Epithelial cell of proximal tubule (primary cell): ENCODE data around the gene MOB3B. TPM values are rescaled to one million over a fixed set of nuclear protein-coding genes. Genes with fewer than 3 reads are reported as not detected.

Source experiments
- DNase-seq: peaks from one replicate; pipeline ENCODE4 v3.0.0-alpha.2; 2011; ENCODE audit warnings: low read depth
- H3K4me3 ChIP-seq: 2 replicates; pipeline ENCODE4 v1.5.1; 2011; ENCODE audit warnings: low read depth, mild to moderate bottlenecking, low read length
- total RNA-seq: library from RNA; depleted of rRNA; stranded (reverse); fragments of >200 nt; gene quantifications from 2 replicates; pipeline ENCODE4 v1.2.3, GENCODE V29; 2015
- TF ChIP-seq, protein P1 (sequence below): conservative IDR thresholded peaks from 2 replicates; pipeline ENCODE4 v1.5.1; 2012; ENCODE audit warnings: low read depth, mild to moderate bottlenecking, low read length

The MOB3B gene
- total RNA-seq, 1 donor from 2014 or later, result 2.9 TPM

DNA sequence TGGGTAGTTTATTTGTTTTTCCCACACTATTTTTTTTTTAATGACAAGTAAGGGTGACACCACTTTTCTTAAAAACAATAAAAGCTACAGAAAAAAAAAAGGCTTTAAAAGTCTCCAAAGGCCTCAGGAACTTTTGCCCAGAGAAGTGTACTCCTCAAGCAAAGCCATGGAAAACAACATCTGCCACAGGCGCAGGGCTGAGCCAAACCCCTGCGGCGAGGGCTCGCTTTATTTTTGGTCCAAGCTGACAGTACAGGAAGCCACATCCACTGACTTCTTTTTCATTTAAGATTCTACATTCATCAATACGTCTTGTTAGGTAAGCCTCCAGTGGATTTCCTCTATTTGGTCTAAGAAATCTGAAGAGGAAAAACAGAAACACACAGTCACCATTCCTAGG is 57.4 kb downstream of the MOB3B start:
- TF ChIP-seq, protein P1, sequence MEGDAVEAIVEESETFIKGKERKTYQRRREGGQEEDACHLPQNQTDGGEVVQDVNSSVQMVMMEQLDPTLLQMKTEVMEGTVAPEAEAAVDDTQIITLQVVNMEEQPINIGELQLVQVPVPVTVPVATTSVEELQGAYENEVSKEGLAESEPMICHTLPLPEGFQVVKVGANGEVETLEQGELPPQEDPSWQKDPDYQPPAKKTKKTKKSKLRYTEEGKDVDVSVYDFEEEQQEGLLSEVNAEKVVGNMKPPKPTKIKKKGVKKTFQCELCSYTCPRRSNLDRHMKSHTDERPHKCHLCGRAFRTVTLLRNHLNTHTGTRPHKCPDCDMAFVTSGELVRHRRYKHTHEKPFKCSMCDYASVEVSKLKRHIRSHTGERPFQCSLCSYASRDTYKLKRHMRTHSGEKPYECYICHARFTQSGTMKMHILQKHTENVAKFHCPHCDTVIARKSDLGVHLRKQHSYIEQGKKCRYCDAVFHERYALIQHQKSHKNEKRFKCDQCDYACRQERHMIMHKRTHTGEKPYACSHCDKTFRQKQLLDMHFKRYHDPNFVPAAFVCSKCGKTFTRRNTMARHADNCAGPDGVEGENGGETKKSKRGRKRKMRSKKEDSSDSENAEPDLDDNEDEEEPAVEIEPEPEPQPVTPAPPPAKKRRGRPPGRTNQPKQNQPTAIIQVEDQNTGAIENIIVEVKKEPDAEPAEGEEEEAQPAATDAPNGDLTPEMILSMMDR, result no peak
- no peak overlapping the region for H3K4me3 ChIP-seq
- DNase-seq, result no peak

DNA sequence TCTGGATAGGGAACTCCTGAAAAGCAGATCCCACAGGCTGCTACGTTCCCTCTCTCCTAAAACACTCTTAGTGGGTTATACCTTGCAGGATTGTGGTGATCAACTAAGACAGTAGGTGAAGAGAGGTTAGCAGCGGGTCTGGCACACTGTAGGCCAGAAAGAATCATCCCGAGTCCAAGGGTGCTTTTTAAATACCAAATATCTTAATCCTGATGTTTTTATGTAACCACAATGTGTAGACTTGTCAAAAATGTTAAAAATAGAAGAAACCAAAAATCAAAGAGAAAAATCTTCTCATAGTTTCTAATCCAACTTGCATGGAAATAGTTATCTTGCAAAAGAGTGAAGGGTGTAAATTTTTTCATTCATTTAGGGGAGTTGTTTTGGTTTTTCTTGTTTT is 57.8 kb downstream of the MOB3B start:
- DNase-seq, result no peak
- TF ChIP-seq, protein P1, result no peak
- no peak overlapping the region for H3K4me3 ChIP-seq

DNA sequence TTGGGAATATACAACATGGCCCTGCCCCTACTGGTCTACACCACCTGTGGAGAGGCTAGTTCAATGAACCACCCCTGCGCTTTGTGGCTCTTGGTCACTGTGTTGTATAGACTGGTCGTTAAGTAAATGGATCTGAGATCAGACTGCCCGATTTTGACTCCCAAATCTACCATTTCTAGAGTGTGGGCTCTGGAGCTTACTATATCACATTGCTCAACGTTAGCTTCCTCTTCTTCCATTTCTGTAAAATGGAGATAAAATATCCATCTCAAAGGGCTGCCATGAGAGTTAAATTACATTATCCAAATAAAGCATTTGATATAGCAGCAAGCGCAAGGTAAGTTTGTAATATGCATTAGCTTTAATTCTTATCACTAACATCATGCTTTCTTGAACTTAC is 58.2 kb downstream of the MOB3B start:
- H3K4me3 ChIP-seq, result no peak overlapping the region
- no peak for DNase-seq
- TF ChIP-seq, protein P1, result no peak

DNA sequence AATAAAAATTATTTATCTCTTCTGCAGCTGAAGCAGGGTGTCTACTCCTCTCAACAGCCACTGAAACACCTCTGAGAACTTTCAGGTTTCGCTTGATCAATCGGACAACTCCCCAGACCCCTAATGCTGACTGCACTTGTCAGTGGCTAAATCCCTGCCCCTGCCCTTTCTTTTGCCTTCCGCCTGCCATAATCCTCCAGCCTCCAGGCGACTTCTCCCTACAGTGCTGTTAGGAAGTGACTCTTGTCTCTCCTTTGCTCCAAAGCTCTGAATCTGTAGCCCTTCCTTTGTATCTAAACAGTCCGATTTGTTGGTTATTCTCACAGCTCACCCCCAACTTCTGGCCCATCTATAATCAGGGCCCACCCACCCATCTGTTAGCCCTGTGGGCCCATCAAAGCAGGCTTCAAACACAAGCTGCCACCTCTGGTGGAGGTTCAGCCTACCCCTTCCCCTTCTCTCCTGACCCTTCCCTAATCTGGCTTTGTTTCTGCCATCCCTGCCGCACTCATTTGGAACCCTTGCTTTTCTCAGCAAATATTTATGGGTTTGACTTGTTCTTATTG is 59.2 kb downstream of the MOB3B start:
- TF ChIP-seq, protein P1, result no peak
- DNase-seq, result no peak
- H3K4me3 ChIP-seq, result no peak overlapping the region

DNA sequence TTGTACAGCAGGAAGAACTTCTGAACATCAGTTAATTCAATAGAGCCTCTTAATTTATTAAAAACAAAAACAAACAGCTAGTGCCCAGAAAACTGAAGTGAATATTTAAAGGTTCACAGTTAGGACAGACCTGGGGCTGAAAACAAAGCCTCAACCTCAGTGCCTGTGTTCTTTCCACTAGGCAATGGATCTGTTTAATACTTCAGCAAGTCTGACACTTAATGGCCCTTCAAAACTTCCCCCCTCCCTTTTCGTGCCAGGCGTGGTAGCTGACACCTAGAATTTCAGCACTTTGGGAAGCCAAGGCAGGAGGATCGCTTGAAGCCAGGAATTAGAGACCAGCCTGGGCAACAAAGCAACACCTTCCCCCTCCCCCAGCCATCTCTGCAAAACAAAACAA is 60.1 kb downstream of the MOB3B start:
- H3K4me3 ChIP-seq, result no peak overlapping the region
- DNase-seq, result no peak
- TF ChIP-seq, protein P1, result no peak

DNA sequence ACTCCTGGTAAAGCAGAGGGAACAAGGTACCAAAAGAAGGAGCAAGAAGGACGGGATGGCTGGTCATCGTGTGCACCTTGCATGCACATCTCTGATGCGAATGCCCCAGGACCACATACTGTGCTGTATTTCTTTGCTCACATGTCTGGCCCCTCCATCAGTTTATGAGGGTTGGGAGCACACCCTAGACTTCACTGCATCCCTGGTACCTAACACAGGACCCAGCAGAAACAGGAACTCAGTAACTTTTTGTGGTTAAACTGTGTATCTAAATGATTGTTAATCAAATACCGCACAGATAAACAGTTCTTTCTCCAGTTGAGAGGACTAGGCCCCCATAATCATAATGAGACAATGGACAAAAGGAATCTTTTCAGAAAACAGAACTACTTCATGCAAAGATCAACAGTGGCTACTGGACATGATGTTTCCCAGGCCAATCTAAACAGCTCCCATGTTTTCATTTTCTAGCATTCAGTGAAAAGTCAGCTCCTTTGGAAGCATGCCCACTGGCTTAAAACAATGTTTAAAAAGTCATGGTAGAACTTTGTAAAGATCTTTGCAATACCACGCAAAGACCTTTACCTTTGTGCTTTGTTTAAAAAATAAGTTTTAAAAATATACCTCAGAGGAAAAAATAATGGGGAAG is 61.0 kb downstream of the MOB3B start:
- no peak for DNase-seq
- TF ChIP-seq, protein P1, result no peak
- no peak overlapping the region for H3K4me3 ChIP-seq

DNA sequence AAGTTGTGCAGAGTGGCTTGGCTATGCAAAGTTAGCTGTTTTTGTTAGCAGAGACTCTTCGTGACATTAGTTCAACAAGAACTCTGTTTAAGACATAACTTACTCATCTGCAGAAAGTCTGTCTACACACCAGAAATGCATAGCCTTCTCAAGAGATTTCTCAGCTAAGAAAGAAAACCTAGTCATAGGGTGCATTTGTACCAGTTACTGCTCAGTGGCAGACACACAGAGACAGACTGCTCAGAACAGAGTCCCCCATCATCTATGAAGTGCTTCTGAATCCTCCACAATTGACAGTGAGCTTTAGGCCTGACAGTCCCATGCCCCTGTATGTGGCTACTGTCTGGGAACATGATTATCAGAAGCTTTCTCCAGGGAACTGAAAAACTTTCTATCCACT is 61.6 kb downstream of the MOB3B start:
- no peak for DNase-seq
- TF ChIP-seq, protein P1, result no peak
- no peak overlapping the region for H3K4me3 ChIP-seq
